Amniotic epithelial cell (primary cell): ENCODE results near the gene BID.

ENCODE experiments used
- DNase-seq: peaks from one replicate; pipeline ENCODE4 v3.0.0-alpha.2; 2010; ENCODE audit warnings: low read depth

Gene BID

GRCh38 chr22:17783773-17784480 lies 9.7 kb upstream of the BID start:
- no peak for DNase-seq

- DNase-seq: no peak
These were observed 9.0 kb upstream of the BID start for GRCh38 chr22:17783312-17783711.

GRCh38 chr22:17782621-17783020 lies 8.4 kb upstream of the BID start:
- DNase-seq: no peak

- no peak for DNase-seq
These were observed 7.9 kb upstream of the BID start for GRCh38 chr22:17782158-17782557.

GRCh38 chr22:17781319-17782031 lies 7.2 kb upstream of the BID start:
- DNase-seq: peak; percentile 93

- DNase-seq: no peak
These were observed 6.6 kb upstream of the BID start for GRCh38 chr22:17780741-17781318.

GRCh38 chr22:17780116-17780740 lies 6.0 kb upstream of the BID start:
- no peak for DNase-seq

- no peak for DNase-seq
These were observed 5.2 kb upstream of the BID start for GRCh38 chr22:17779286-17780115.

GRCh38 chr22:17778412-17778976 lies 4.2 kb upstream of the BID start:
- DNase-seq: no peak

- no peak for DNase-seq
These were observed 3.4 kb upstream of the BID start for GRCh38 chr22:17777717-17778044.

GRCh38 chr22:17777005-17777716 lies 2.9 kb upstream of the BID start:
- DNase-seq: no peak

- DNase-seq: no peak
These were observed 1.7 kb upstream of the BID start for GRCh38 chr22:17775781-17776465.

GRCh38 chr22:17774926-17775685 lies 837 bp upstream of the BID start:
- no peak for DNase-seq

GRCh38 chr22:17773606-17774205 lies 563 bp downstream of the BID start:
- DNase-seq: peak; percentile 20

GRCh38 chr22:17772958-17773605 lies 1.2 kb downstream of the BID start:
- peak; percentile 58 for DNase-seq

GRCh38 chr22:17772249-17772957 lies 1.9 kb downstream of the BID start:
- DNase-seq: no peak

- no peak for DNase-seq
These were observed 3.8 kb downstream of the BID start for GRCh38 chr22:17770180-17771077.
